Muscle of leg (tissue), 11 donors: ENCODE measurements around the gene TP53I3. TPM values are rescaled to one million over a fixed set of nuclear protein-coding genes. Genes with fewer than 3 reads are reported as not detected.
"Not testable (repeated sequence)": the region's sequence is repeated elsewhere in the genome, so short reads cannot be mapped to it uniquely, and the experiment has no call there.

Experiments used
- DNase-seq: peaks from one replicate; pipeline ENCODE4 v3.0.0; 2013
- H3K27ac ChIP-seq: one replicate; pipeline ENCODE4 v1.5.1; 2013; ENCODE audit warnings: mild to moderate bottlenecking, low read length, control low read depth
- H3K27me3 ChIP-seq: one replicate; pipeline ENCODE4 v1.6.1; 2013; ENCODE audit warnings: low read length; ENCODE audit not compliant: control insufficient read depth, insufficient read depth
- H3K36me3 ChIP-seq: one replicate; pipeline ENCODE4 v1.6.1; 2013; ENCODE audit warnings: low read length; ENCODE audit not compliant: control insufficient read depth, insufficient read depth
- H3K4me1 ChIP-seq: one replicate; pipeline ENCODE4 v1.6.1; 2013; ENCODE audit warnings: low read length; ENCODE audit not compliant: control insufficient read depth, insufficient read depth
- H3K4me3 ChIP-seq: one replicate; pipeline ENCODE4 v1.5.1; 2013; ENCODE audit warnings: low read length, control low read depth
- H3K9me3 ChIP-seq: replicated peaks from 2 replicates; pipeline ENCODE4 v1.6.1; 2013; ENCODE audit warnings: low read depth, low read length; ENCODE audit not compliant: control insufficient read depth
- WGBS: methylation state at CpG from one replicate; pipeline ENCODE4 v1.1.5; 2013; ENCODE audit warnings: missing lambda C conversion rate; ENCODE audit not compliant: insufficient coverage; 5-methylcytosine and 5-hydroxymethylcytosine counted together
- polyA plus RNA-seq, 8 donors: library from polyadenylated mRNA; unstranded; fragments of 120-200 nt; gene quantifications; one replicate each; pipeline versions ENCODE4 v1.2.1 to v1.2.3, GENCODE V29; 2013; ENCODE audit warnings: inconsistent platforms in 1 of 8, low replicate concordance in 1 of 8; ENCODE audit not compliant: insufficient read length in 8 of 8, insufficient read depth in 1 of 8
- total RNA-seq: library from RNA; stranded (reverse); fragments of 120-200 nt; gene quantifications from one replicate; pipeline ENCODE4 v1.2.4, GENCODE V29; 2013

TP53I3 gene
- total and polyA plus RNA-seq, 9 donors = 30.9 to 48.3 (median 34.9) TPM

- no peaks in the 10 kb centered on the region for H3K9me3 ChIP-seq
- WGBS = no CpG with 5 or more reads among the region's 23 CpGs
- peaks cover 16% of the 10 kb centered on the region for H3K4me1 ChIP-seq
- H3K27me3 ChIP-seq = peaks cover 9% of the 10 kb centered on the region
- DNase-seq = no peak
- H3K36me3 ChIP-seq = no peaks in the 10 kb centered on the region
- peak overlapping the region; percentile 59 for H3K4me3 ChIP-seq
- H3K27ac ChIP-seq = no peak overlapping the region
Observed at GRCh38 chr2:24048769-24049484, 35.7 kb downstream of the TP53I3 start.

DNA sequence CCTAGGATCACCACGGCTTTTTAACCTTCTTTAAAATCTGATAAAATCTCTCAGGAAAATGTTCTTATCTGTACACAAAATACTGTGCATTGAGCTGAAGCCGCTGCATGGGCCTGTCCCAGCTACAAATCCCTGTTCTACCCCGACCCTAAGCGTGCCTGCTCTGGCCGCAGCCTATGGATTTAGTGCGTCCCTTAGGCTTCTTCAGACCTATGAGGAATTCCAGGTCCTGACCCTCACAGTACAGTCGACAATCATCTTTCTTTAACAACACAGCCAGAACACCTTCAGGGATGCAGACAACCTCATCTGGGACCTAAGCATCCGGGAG is 37.0 kb downstream of the TP53I3 start:
- Histone ChIP-seq H3K4me1 (peaks cover 16% of the 10 kb centered on the region), H3K27ac (no peak overlapping the region), H3K9me3 (no peaks in the 10 kb centered on the region), H3K36me3 (no peaks in the 10 kb centered on the region), H3K4me3 (no peak overlapping the region), H3K27me3 (peaks cover 9% of the 10 kb centered on the region)
- peak; percentile 11 for DNase-seq
- WGBS = 24% methylated on average over 6 of the region's 8 CpGs

DNA sequence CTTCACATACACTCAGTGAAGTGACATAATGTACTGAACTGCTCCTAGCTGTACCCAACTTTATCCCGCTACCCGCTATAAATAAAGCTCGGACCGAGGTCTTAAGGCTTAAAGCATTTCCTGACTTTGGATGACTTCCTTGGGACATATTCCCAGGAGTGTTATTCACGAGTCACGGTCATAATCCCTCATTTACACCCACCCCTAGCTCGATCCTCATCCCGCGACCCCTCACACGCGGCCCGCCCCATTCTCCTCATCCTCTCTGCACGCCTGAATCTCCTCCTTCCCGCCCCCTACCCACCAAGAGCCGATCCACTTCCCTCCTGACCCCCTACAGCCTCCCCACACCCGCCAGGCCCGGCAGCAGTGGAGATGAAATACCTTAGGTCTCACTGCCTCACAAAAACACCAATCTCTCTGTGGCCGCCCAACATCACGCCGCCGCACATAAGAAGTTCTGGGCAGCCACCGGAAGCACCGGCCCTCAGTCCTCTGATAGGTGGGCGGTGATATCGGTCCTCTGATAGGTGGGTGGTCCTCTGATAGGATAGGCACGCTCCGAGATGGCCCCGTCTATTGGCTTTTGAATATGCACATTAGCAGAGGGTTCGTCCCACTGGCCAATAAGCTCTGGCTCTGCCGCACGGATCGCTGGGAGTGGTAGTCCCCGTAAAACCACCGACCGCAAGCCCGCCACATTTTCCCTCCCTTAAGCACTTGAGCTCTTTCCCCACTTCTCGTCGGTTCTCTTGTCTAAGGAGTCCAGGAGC is 37.5 kb downstream of the TP53I3 start, which contains the start of gene WDCP:
Gene WDCP, minus strand, starts transcription at position 462 of the 773 bp plus-strand sequence. CDS start 7,897 bp downstream, outside the sequence.
- WGBS = under 1% methylated on average over 32 of the region's 38 CpGs
- peak within 1 kb of the TSS; percentile 70 for H3K27ac ChIP-seq
- H3K4me3 ChIP-seq = peak within 1 kb of the TSS; percentile 72

GRCh38 chr2:24046599-24046929 is 38.1 kb downstream of the TP53I3 start:
- H3K4me3 ChIP-seq = peak overlapping the region; percentile 72
- H3K27me3 ChIP-seq = peaks cover 9% of the 10 kb centered on the region
- no peak overlapping the region for H3K27ac ChIP-seq
- WGBS = no CpG with 5 or more reads among the region's 2 CpGs
- H3K36me3 ChIP-seq = no peaks in the 10 kb centered on the region
- no peaks in the 10 kb centered on the region for H3K9me3 ChIP-seq
- H3K4me1 ChIP-seq = peaks cover 16% of the 10 kb centered on the region
- DNase-seq = no peak

More for the DNA sequence above, 37.5 kb downstream of the TP53I3 start, which contains the start of gene WDCP:
- Histone ChIP-seq H3K27me3 (peaks cover 9% of the 10 kb centered on the region), H3K4me1 (peaks cover 16% of the 10 kb centered on the region), H3K9me3 (no peaks in the 10 kb centered on the region), H3K36me3 (no peaks in the 10 kb centered on the region)
- peak; percentile 100 for DNase-seq

DNA sequence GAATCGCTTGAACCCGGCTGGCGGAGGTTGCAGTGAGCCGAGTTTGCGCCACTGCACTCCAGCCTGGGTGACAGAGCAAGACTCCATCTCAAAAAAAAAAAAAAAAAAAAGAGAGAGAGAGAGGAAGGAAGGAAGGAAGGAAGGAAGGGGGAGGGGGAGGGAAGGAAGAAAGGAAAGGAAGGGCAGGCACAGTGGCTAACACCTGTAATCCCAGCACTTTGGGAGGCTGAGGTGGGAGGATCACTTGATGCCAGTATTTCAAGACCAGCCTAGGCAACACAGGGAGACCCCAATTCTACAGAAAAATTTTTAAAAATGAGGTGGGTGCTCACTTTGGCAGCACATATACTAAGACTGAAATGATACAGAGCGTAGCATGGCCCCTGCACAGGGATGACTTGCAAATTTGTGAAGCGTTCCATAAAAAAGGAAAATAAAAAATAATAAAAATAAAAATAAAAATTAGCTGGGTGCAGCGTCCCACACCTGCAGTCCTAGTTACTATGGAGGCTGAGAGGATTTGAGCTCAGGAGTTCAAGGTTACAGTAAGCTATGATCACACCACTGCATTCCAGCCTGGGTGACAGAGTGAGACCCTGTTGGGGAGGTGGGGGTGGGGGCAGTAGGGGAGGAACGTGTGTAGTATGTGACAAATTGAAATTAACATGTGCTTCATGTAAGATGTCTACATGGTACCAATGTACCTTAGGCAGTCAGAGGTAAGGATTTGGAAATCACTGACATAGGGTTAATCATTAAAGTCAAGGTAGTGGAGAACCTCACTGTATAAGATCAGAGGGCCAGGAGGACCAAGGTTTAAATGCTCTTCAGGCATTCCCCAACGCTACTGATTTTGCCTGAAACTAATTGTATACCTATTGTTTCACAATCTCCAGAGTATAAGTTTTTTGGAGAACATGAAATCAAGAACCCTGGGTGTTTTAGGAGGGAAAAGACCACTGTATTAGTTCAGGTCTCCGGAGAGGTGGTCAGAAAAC is 38.8 kb downstream of the TP53I3 start:
- peaks cover 9% of the 10 kb centered on the region for H3K27me3 ChIP-seq
- 87% methylated on average over 3 of the region's 11 CpGs for WGBS
- H3K9me3 ChIP-seq = no peaks in the 10 kb centered on the region

DNA sequence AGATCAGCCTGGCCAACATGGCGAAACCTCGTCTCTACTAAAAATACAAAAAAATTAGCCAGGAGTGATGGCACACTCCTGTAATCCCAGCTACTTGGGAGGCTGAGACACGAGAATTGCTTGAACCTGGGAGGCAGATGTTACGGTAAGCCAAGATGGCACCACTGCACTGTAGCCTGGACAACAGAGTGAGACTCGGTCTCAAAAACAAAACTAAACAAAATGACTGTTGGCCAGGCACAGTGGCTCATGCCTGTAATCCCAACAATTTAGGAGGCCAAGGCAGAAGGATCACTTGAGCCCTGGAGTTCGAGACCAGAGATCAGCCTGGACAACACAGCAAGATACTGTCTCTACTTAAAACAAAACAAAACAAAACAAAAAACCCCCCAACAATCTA is 41.5 kb downstream of the TP53I3 start:
- not testable (repeated sequence) for H3K4me3 ChIP-seq, H3K4me1 ChIP-seq, H3K9me3 ChIP-seq, DNase-seq, H3K27me3 ChIP-seq, H3K27ac ChIP-seq
- peaks cover 11% of the 10 kb centered on the region for H3K36me3 ChIP-seq
- WGBS = 94% methylated on average over 5 of the region's 6 CpGs

More for the DNA sequence above, 38.8 kb downstream of the TP53I3 start:
- peaks cover 16% of the 10 kb centered on the region for H3K4me1 ChIP-seq
- no peak overlapping the region for H3K27ac ChIP-seq
- H3K4me3 ChIP-seq = no peak overlapping the region
- DNase-seq = no peak
- H3K36me3 ChIP-seq = no peaks in the 10 kb centered on the region

DNA sequence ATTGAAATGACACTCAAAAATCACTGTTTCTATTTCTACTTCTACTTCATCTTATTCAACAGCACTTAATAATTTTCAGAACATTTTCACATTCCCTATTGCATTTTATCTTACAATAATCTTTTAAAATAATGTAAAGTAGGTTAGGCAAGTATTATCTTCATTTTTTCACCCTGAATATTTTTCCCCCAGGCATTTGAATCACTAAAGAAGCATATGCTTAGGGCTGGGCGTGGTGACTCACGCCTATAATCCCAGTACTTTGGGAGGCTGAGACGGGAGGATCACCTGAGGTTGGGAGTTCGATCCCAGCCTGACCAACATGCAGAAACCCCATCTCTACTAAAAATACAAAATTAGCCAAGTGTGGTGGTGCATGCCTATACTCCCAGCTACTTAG is 44.1 kb downstream of the TP53I3 start:
- DNase-seq = no peak
- no peak overlapping the region for H3K27ac ChIP-seq

DNA sequence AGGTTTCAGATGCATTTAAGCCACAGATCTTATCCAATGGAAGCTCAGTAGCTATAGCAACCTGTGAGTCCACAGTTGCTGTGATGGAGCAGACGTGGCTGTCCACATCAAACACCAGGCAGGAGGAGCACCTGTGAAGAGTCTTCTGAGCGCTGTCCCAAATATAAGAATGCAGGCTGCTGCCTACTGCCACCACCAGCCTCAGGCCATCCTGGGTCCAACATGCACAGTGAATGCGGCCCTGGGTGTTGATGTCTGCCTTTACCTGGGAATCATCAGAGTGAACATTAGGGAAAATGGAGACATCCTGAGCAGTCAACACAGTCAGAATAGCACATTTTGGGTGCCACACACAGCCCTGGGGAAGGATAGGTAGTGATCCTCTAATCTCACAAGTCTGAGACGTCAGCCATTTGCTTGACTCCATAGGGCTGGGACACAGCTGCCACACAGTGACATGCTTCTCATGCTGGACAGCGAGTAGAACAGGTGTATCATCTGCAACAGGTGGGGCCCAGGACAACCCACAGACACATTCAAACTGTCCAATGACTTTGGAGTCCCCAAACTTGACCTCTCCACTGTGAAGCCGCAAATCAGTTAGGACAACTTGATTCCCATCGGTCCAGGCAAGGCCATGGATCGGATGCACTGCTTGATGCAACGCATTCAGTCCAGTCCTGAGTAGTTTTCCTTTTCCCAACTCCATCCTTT is 45.7 kb downstream of the TP53I3 start:
- H3K36me3 ChIP-seq = peaks cover 28% of the 10 kb centered on the region
- no peaks in the 10 kb centered on the region for H3K27me3 ChIP-seq
- H3K4me1 ChIP-seq = no peaks in the 10 kb centered on the region
- no peaks in the 10 kb centered on the region for H3K9me3 ChIP-seq
- 79% methylated on average over 3 of the region's 9 CpGs for WGBS
- DNase-seq = no peak
- no peak overlapping the region for H3K4me3 ChIP-seq
- no peak overlapping the region for H3K27ac ChIP-seq

More for the DNA sequence above, 44.1 kb downstream of the TP53I3 start:
- WGBS = no CpG with 5 or more reads among the region's 4 CpGs
- H3K4me3 ChIP-seq = no peak overlapping the region
- H3K9me3 ChIP-seq = no peaks in the 10 kb centered on the region
- no peaks in the 10 kb centered on the region for H3K27me3 ChIP-seq
- H3K36me3 ChIP-seq = peaks cover 28% of the 10 kb centered on the region
- H3K4me1 ChIP-seq = no peaks in the 10 kb centered on the region
